GM18505 (cell line): ENCODE results near the gene STARD13.

Experiments
- ATAC-seq: cut with Tn5 transposase; IDR thresholded peaks from one replicate; pipeline ENCODE4 v1.9.1; 2021; ENCODE audit not compliant: unreplicated experiment
- POLR2A ChIP-seq: IDR thresholded peaks from 4 replicates; pipeline ENCODE4 v1.6.1; 2011; ENCODE audit warnings: borderline replicate concordance; ENCODE audit not compliant: insufficient read depth, insufficient read length; ENCODE audit errors: extremely low read depth

The STARD13 gene

DNA sequence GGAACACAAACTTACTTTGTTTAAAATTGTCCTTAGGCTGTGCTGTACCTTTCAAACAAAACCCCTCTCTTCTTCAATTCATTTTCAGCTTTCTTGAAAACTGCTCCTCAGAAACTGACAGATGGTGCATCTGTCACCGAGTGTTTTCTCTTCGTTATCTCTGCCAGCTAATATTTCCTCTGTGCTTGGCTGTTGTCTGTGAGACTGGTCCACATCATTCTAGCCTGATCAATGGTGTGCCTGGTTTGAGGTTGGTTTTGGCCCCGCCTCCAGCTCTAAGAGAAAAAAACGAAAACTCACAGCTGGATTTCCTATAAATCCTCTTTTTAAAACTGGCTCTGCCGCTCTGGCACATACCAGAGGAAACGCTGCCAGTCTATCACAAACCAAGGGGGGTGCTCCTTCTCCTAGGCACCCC is 79.7 kb downstream of the STARD13 start:
- ATAC-seq, result no peak
- peak; percentile 29 for TF ChIP-seq POLR2A

GRCh38 chr13:33205224-33205623 is 80.3 kb downstream of the STARD13 start:
- ATAC-seq, result no peak
- TF ChIP-seq POLR2A, result no peak

- ATAC-seq, result no peak
- TF ChIP-seq POLR2A, result no peak
Observed at GRCh38 chr13:33204130-33204927, 81.2 kb downstream of the STARD13 start.

DNA sequence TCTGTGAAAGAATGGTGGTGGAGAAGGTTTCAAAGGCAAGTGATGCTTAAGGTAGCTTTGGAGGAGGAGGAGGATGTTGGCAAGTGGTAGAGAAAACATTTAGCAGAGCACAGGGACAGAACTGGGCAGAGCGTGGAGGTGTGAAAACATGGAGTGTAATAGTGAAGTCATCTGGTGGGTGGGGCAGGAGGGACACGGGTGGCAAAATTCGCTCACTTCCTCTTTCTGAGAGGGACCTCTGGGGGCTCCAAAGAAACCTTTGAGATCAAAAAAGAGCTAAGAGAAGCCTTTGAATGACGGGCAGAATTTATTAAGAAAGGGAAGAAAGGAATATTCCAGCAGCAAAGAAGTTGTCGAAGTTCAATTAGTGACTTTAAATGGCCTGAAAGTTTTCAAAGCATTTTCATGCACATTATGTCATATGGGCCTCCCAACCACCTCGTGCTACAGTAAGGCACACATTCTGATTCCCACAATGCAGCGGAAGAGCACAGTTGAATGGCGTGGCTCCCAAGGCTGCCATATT is 82.8 kb downstream of the STARD13 start:
- no peak for ATAC-seq
- peak; percentile 23 for TF ChIP-seq POLR2A

DNA sequence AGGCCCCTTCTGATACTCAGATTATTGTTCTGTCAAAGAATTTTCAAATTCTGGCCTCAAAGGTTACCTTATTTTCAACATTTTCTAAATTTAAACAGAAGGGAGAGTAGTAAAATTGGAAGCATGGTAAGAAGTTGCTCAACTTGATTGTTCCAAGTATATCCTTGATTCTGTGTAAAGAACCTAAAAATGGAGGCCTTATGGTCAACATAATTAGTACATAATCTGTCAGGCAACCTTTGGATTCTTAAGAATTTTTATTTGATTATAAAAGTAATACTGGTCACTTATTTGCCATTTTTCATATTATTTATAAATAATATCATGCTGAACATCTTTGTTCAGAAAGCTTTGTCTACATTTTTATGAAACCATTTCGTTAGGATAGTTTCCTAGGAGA is 83.9 kb downstream of the STARD13 start:
- no peak for TF ChIP-seq POLR2A
- no peak for ATAC-seq

- no peak for TF ChIP-seq POLR2A
Observed at GRCh38 chr13:33199289-33199850, 86.2 kb downstream of the STARD13 start.

DNA sequence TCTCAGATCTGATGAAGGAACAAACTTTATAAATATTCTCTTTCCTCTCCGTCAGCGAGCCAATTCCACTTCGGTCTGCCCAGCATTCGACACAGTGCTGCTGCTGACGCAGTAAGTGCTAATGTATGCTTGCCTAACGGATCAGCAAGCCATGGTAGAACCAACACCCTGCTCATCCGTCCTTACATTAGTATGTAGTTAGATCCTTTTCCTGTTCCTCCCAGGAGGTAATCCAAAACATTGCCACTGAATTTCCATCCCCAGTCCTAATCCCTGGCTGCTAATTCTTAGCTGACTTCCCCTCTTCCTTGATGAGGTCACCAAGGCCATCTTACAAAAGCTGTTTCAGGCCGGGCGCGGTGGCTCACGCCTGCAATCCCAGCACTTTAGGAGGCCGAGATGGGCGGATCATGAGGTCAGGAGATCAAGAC is 88.0 kb downstream of the STARD13 start:
- no peak for ATAC-seq
- no peak for TF ChIP-seq POLR2A

More at GRCh38 chr13:33199289-33199850, 86.2 kb downstream of the STARD13 start:
- no peak for ATAC-seq

DNA sequence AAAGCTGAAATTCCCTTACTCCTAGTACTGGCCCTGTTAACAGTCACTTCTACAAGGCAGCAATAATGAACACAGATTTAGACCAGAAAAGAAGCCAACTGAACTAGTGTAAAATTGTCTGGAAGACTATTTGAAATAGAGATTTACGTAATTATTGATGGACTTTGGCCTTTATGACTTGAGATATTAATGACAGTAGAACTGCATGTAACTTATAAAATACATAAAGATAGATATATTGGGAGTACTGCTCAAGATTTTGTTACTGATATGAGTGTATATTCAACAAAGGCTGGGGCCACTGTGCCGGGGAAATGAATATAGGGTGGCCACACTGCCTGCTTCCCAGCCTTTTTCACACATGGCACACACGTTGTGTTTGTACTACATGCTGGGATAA is 88.8 kb downstream of the STARD13 start:
- ATAC-seq, result no peak
- no peak for TF ChIP-seq POLR2A

- ATAC-seq, result no peak
- TF ChIP-seq POLR2A, result no peak
Observed at GRCh38 chr13:33195693-33196464, 89.7 kb downstream of the STARD13 start.

- no peak for TF ChIP-seq POLR2A
- ATAC-seq, result peak; percentile 90
Observed at GRCh38 chr13:33194820-33195692, 90.5 kb downstream of the STARD13 start.

DNA sequence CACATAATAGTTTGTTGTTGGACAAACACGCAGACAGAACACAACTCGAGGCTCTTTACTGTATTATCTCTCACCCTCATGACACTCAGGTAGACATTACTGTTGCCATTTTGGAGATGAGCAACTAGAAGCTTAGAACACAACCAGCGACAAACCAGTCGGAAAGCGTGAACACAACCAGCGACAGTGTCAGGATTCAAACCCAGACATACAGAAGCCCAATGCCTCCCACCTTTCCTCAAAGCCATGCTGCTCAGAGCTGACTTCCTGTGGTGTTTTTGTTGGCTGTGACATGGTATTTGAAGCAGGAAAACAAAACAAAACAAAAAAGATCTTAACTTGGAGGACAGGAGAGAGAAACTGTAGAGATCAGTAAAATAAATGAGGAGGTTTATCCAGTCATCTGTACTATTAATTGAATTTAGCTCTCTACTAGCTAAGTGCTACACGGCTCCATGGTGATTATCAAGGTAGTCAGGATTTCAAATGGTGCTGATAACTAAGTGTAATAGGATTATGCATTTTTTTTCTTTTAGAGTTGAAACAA is 92.1 kb downstream of the STARD13 start:
- ATAC-seq, result no peak
- no peak for TF ChIP-seq POLR2A
